Measurements from ENCODE around the gene IZUMO1.
"Not testable (repeated sequence)": the region's sequence is repeated elsewhere in the genome, so short reads cannot be mapped to it uniquely, and the experiment has no call there.

Gene IZUMO1

GRCh38 chr19:48746738-48747575 is at the start of gene IZUMO1:
Gene IZUMO1, minus strand, starts transcription at chr19:48746909. Its CDS starts 1,050 bp downstream, at chr19:48745859.
- peak; percentile 63 for DNase-seq

- DNase-seq, result no peak
These were observed 49.0 kb upstream of the IZUMO1 start for GRCh38 chr19:48795685-48796070.

- peak; percentile 88 for DNase-seq
These were observed 48.5 kb upstream of the IZUMO1 start for GRCh38 chr19:48795055-48795684.

GRCh38 chr19:48794291-48794690 is 47.6 kb upstream of the IZUMO1 start:
- DNase-seq, result no peak

- DNase-seq, result no peak
These were observed 46.6 kb upstream of the IZUMO1 start for GRCh38 chr19:48793271-48793670.

- not testable (repeated sequence) for DNase-seq
These were observed 40.6 kb upstream of the IZUMO1 start for GRCh38 chr19:48787331-48787730.

GRCh38 chr19:48786422-48786821 is 39.7 kb upstream of the IZUMO1 start:
- DNase-seq, result not testable (repeated sequence)

GRCh38 chr19:48784527-48784926 is 37.8 kb upstream of the IZUMO1 start:
- no peak for DNase-seq

GRCh38 chr19:48780631-48781391 is 34.1 kb upstream of the IZUMO1 start:
- DNase-seq, result peak; percentile 35

GRCh38 chr19:48779636-48780035 is 32.9 kb upstream of the IZUMO1 start:
- no peak for DNase-seq

- no peak for DNase-seq
These were observed 31.0 kb upstream of the IZUMO1 start for GRCh38 chr19:48777720-48778119.

- no peak for DNase-seq
These were observed 30.4 kb upstream of the IZUMO1 start for GRCh38 chr19:48777139-48777538.

- no peak for DNase-seq
These were observed 25.8 kb upstream of the IZUMO1 start for GRCh38 chr19:48772503-48772953.

GRCh38 chr19:48770734-48771472 is 24.2 kb upstream of the IZUMO1 start:
- DNase-seq, result no peak

- no peak for DNase-seq
These were observed 23.6 kb upstream of the IZUMO1 start for GRCh38 chr19:48770266-48770665.

GRCh38 chr19:48768994-48769713 is 22.4 kb upstream of the IZUMO1 start:
- DNase-seq, result no peak

- not testable (repeated sequence) for DNase-seq
These were observed 21.6 kb upstream of the IZUMO1 start for GRCh38 chr19:48768171-48768753.

- not testable (repeated sequence) for DNase-seq
These were observed 19.1 kb upstream of the IZUMO1 start for GRCh38 chr19:48765816-48766215.

GRCh38 chr19:48760504-48761205 is 13.9 kb upstream of the IZUMO1 start:
- DNase-seq, result no peak

- no peak for DNase-seq
These were observed 11.0 kb upstream of the IZUMO1 start for GRCh38 chr19:48757741-48758144.

GRCh38 chr19:48757089-48757675 is 10.5 kb upstream of the IZUMO1 start:
- no peak for DNase-seq

All from CD4-positive, alpha-beta T cell treated with Interferon gamma for 1 hour (primary cell).